VCaP (cell line): ENCODE measurements around the gene SYN1.

Experiments used
- H3K27ac ChIP-seq: fragments of 450-650 bp; 2 replicates; pipeline ENCODE4 v1.5.1; 2017
- TF ChIP-seq, protein P1 (sequence below): fragments of 450-650 bp; conservative IDR thresholded peaks from 2 replicates; pipeline ENCODE4 v1.5.1; 2017; ENCODE audit warnings: mild to moderate bottlenecking, moderate library complexity

SYN1 gene

DNA sequence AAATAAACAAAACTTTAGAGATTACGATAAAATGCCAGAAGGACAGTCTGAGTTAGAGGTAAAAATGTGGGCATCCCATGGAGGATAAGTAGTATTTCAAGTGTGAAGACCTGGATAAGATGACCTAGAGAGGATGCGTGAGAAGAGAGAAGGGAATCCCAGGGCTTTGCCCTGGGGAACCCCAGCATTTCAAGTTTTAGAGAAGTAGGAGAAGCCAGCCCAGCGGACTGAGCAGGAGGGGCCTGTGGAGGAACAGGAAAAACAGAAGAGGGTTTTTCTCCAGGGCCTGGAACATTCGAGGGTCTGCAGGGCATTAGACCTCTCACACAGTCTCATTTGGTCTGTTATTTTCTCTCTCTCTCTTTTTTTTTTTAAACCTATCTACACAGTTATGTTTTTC is 13.0 kb upstream of the SYN1 start:
- TF ChIP-seq, protein P1, sequence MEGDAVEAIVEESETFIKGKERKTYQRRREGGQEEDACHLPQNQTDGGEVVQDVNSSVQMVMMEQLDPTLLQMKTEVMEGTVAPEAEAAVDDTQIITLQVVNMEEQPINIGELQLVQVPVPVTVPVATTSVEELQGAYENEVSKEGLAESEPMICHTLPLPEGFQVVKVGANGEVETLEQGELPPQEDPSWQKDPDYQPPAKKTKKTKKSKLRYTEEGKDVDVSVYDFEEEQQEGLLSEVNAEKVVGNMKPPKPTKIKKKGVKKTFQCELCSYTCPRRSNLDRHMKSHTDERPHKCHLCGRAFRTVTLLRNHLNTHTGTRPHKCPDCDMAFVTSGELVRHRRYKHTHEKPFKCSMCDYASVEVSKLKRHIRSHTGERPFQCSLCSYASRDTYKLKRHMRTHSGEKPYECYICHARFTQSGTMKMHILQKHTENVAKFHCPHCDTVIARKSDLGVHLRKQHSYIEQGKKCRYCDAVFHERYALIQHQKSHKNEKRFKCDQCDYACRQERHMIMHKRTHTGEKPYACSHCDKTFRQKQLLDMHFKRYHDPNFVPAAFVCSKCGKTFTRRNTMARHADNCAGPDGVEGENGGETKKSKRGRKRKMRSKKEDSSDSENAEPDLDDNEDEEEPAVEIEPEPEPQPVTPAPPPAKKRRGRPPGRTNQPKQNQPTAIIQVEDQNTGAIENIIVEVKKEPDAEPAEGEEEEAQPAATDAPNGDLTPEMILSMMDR = no peak
- H3K27ac ChIP-seq = peak overlapping the region; percentile 39

DNA sequence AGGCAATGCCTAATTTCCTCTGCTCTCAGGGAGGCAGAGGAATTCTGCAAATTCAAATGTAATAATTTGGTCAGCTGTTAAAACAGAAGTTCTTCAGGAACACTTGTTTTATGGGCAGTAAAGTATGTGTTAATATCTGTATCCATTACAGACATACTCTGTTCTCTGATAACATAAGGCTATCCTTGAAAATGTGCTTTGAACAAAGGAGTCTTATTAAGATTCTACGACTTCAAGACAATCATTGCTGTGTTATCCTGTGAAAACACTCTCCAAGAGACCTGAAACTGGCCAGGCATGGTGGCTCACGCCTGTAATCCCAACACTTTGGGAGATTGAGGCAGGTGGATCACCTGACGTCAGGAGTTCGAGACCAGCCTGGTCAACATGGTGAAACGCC is 12.0 kb upstream of the SYN1 start:
- H3K27ac ChIP-seq = peak overlapping the region; percentile 39; the same call in 1 of the 2 replicates
- TF ChIP-seq, protein P1 = no peak

DNA sequence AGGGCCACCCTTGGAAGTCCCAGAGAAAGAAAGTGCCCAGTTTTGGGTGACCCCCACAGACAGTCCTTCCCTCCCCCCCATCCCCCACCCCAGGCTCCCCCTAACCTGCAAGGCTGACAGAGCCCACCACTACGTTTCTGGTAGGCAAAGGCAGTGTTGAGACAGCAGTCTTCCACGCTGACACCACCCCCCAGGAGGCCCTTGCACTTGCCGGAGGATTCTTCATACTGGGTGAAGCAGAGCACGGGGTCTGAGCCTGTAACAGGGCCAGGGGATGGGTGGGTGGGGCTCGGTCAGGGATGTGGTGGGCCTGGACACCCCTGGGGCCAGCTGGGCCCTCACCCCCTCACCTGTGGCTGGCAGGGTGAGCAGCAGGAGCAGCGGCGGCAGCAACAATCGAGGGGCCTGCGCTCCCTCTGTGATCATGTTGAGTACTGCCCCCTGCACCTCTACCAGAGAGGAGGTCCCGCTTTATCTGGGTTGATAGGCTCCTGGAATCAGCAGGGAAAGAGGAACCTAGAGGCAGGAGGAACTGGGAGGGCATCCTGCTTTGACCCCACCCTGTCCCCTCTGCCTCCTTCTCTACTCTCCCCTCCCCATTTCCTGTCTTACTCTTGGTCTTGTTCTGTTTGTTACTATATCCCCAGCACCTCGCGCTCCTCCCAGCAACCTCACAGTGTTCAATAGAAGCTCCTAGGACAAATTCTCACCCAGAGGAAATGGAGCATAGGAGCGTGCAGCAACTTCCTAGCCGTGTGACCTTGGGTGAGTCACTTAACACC is 10.0 kb upstream of the SYN1 start, which contains the start of gene CFP:
Gene CFP (minus strand): TSS at position 512 of the 782 bp plus-strand sequence. CDS start 86 bp downstream, at position 426.
- TF ChIP-seq, protein P1 = 0 out of 2 replicates have a peak, but pooled peaks have one; percentile 1
- H3K27ac ChIP-seq = 0 out of 2 replicates have a peak within 1 kb of the TSS, but pooled peaks have one; percentile 39

- H3K27ac ChIP-seq = no peak overlapping the region
- TF ChIP-seq, protein P1 = 0 out of 2 replicates have a peak, but pooled peaks have one; percentile 13
Observed at GRCh38 chrX:47628982-47629381, 9.3 kb upstream of the SYN1 start.

GRCh38 chrX:47625365-47625764 is 5.7 kb upstream of the SYN1 start:
- TF ChIP-seq, protein P1 = no peak
- H3K27ac ChIP-seq = no peak overlapping the region

DNA sequence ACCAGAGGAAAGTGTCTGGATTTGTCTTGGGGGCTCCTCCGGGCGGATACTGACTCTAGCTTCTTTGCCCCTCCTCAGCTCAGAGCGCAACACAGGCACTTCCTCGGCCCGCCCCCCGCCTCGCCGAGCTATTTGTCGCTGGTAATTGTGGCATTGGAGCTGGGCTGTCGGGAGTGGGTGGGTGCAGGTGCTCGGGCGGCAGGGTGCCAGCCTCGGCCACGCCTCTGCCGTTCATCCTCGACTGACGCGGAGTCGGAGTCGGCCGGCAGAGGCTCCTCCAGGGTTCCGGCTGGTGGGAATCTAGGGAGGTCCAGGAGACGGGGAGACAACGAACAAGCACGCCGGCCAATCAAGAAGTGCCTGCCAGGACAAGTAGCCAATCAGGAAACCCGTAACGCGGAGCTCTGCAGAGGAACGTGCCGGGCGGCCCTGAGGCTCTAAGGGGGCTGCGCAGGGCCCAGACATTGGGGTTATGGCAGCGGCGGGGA is 3.9 kb upstream of the SYN1 start:
- TF ChIP-seq, protein P1 = no peak
- H3K27ac ChIP-seq = peak overlapping the region; percentile 34; the same call in 1 of the 2 replicates

DNA sequence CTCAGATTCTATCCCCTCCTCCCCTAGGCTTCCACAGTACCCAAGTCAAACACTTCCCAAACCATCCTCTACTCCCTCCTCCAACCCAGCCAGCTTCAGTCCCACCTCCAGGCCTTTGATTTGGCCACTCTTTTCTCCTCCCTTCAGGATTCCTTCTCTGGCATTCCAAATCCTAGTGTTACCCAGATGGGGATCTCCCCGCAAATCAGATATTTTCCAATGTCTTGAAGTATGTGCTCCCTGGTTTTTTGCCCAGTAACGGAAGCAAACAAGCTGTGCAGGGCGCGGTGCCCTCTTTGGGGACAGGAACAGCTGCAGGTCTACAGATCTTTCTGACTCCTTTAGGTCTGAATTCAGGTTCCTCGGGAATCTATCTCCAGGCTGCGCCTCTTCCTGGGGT is 2.2 kb upstream of the SYN1 start:
- TF ChIP-seq, protein P1 = no peak
- no peak overlapping the region for H3K27ac ChIP-seq
